GM21528 (cell line): ENCODE results near the gene INTU.
A peak's percentile ranks its signal among the peaks of the same experiment; 100 is the strongest.
"Not testable (repeated sequence)": the region's sequence is repeated elsewhere in the genome, so short reads cannot be mapped to it uniquely, and the experiment has no call there.

ENCODE experiments used
- ATAC-seq: cut with Tn5 transposase; IDR thresholded peaks from one replicate; pipeline ENCODE4 v1.9.1; 2021; ENCODE audit warnings: mild to moderate bottlenecking, moderate library complexity; ENCODE audit not compliant: unreplicated experiment, low FRiP score

Gene INTU

GRCh38 chr4:127642169-127642568 lies 9.4 kb downstream of the INTU start:
- no peak for ATAC-seq

- no peak for ATAC-seq
Observed at GRCh38 chr4:127643791-127644190, 11.0 kb downstream of the INTU start.

- ATAC-seq: no peak
Observed at GRCh38 chr4:127648061-127648460, 15.3 kb downstream of the INTU start.

GRCh38 chr4:127655590-127655989 lies 22.8 kb downstream of the INTU start:
- not testable (repeated sequence) for ATAC-seq

GRCh38 chr4:127656047-127656680 lies 23.4 kb downstream of the INTU start:
- no peak for ATAC-seq

- ATAC-seq: no peak
Observed at GRCh38 chr4:127660284-127660885, 27.6 kb downstream of the INTU start.

GRCh38 chr4:127667116-127667515 lies 34.4 kb downstream of the INTU start:
- no peak for ATAC-seq

GRCh38 chr4:127667772-127668171 lies 35.0 kb downstream of the INTU start:
- ATAC-seq: no peak

- ATAC-seq: no peak
Observed at GRCh38 chr4:127668770-127669169, 36.0 kb downstream of the INTU start.

- ATAC-seq: no peak
Observed at GRCh38 chr4:127669691-127670090, 36.9 kb downstream of the INTU start.

- no peak for ATAC-seq
Observed at GRCh38 chr4:127672111-127672510, 39.4 kb downstream of the INTU start.

- ATAC-seq: no peak
Observed at GRCh38 chr4:127685292-127685691, 52.5 kb downstream of the INTU start.

- ATAC-seq: no peak
Observed at GRCh38 chr4:127686658-127687057, 53.9 kb downstream of the INTU start.

- no peak for ATAC-seq
Observed at GRCh38 chr4:127687580-127687979, 54.8 kb downstream of the INTU start.

- peak; percentile 100 for ATAC-seq
Observed at GRCh38 chr4:127698789-127699200, 66.0 kb downstream of the INTU start.

GRCh38 chr4:127708985-127709384 lies 76.2 kb downstream of the INTU start:
- ATAC-seq: no peak

GRCh38 chr4:127709456-127709855 lies 76.7 kb downstream of the INTU start:
- no peak for ATAC-seq

- ATAC-seq: no peak
Observed at GRCh38 chr4:127730142-127730913, 97.6 kb downstream of the INTU start, which contains the start of gene SLC25A31. TSS of gene SLC25A31 (plus strand) at chr4:127730400. CDS start at chr4:127730546, 146 bp downstream.

GRCh38 chr4:127731406-127731805 lies 98.6 kb downstream of the INTU start:
- ATAC-seq: no peak

- ATAC-seq: peak; percentile 78
Observed at GRCh38 chr4:127732623-127733328, 100.0 kb downstream of the INTU start.

- no peak for ATAC-seq
Observed at GRCh38 chr4:127734976-127735375, 102.2 kb downstream of the INTU start.
